ENCODE results near the gene SEC24D. TPM values are rescaled to one million over a fixed set of nuclear protein-coding genes. Genes with fewer than 3 reads are reported as not detected.
A peak's percentile ranks its signal among the peaks of the same experiment; 100 is the strongest.

Gene SEC24D
- total RNA-seq, 4 donors from 2014 or later, result 47.4 to 54.9 (median 52.8) TPM

DNA sequence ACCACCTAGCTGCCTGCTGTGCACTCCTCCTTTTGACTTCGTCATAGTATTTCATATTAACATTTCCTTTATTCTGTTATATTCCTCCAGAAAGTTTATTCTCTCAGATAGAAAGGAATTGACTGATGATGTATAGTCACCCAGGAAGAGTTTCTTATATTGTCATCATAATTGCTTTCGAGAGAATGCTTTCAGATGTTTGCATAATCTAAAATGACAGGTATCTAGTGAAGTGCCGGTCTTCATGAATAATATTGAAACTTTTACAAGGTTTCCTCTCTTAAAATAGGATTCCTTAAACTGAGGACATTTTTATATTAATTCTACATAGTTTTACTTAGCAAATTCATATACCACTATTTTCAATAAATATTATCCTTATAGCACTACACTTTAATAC, 10.1 kb downstream of the SEC24D start:
- DNase-seq (ENCODE audit: low spot score) (no peak), ATAC-seq (ENCODE audit: low FRiP score) (no peak)
- TF ChIP-seq, protein P1, sequence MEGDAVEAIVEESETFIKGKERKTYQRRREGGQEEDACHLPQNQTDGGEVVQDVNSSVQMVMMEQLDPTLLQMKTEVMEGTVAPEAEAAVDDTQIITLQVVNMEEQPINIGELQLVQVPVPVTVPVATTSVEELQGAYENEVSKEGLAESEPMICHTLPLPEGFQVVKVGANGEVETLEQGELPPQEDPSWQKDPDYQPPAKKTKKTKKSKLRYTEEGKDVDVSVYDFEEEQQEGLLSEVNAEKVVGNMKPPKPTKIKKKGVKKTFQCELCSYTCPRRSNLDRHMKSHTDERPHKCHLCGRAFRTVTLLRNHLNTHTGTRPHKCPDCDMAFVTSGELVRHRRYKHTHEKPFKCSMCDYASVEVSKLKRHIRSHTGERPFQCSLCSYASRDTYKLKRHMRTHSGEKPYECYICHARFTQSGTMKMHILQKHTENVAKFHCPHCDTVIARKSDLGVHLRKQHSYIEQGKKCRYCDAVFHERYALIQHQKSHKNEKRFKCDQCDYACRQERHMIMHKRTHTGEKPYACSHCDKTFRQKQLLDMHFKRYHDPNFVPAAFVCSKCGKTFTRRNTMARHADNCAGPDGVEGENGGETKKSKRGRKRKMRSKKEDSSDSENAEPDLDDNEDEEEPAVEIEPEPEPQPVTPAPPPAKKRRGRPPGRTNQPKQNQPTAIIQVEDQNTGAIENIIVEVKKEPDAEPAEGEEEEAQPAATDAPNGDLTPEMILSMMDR (IDR thresholded peaks at IDR 0.05), result no peak

- DNase-seq (ENCODE audit: low spot score), result no peak
- TF ChIP-seq, protein P1 (IDR thresholded peaks at IDR 0.05), result no peak
- peak; percentile 13 for ATAC-seq (ENCODE audit: low FRiP score)
Measured at GRCh38 chr4:118824141-118824540, 11.8 kb downstream of the SEC24D start.

GRCh38 chr4:118823471-118823870, 12.5 kb downstream of the SEC24D start:
- no peak for ATAC-seq (ENCODE audit: low FRiP score)
- TF ChIP-seq, protein P1 (IDR thresholded peaks at IDR 0.05), result no peak
- DNase-seq (ENCODE audit: low spot score), result no peak

GRCh38 chr4:118821590-118822293, 14.2 kb downstream of the SEC24D start:
- ATAC-seq (ENCODE audit: low FRiP score) (no peak), DNase-seq (ENCODE audit: low spot score) (no peak)
- TF ChIP-seq, protein P1 (IDR thresholded peaks at IDR 0.05), result no peak

GRCh38 chr4:118817178-118817930, 18.6 kb downstream of the SEC24D start:
- no peak for ATAC-seq (ENCODE audit: low FRiP score)
- DNase-seq (ENCODE audit: low spot score), result no peak
- TF ChIP-seq, protein P1 (IDR thresholded peaks at IDR 0.05), result no peak

DNA sequence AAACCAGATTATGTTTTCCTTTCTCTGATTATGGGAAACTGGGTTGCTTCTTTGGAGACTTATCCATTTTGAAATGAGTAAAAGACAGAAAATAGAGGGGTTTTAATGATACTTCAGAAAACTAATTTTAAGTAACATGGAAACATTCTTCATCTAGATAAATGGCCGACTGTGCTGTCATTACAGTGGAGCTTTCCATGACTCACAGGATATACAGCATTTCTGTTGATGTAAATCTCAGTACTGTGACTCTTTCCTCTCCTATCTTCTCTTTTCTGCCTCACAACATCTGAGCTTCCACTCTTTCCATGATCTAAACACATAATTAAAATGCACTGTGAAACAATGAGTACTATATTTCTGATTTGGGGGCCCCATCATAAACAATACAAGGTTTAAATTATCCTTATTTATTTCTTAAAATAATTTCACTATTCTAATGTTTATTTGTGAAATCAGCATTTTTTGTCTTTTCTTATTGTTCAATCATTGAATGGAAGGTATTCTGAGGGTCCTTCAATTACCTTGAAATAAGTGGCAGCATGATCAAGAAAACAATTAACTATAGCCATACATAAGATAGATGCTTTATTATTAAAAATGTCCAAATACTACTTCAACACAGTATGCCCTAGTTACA, 19.3 kb downstream of the SEC24D start:
- TF ChIP-seq, protein P1 (IDR thresholded peaks at IDR 0.05), result no peak
- ATAC-seq (ENCODE audit: low FRiP score) (no peak), DNase-seq (ENCODE audit: low spot score) (no peak)
